HEK293 (cell line): ENCODE measurements around the gene SLC25A12.

ENCODE experiments used
- CTCF ChIA-PET: fragments of 350-600 bp; formaldehyde crosslinking; extraction: SDS; loops from one replicate; lab custom pipeline; 2021; ENCODE audit warnings: antibody characterized with exemption; lab: Yijun Ruan, JAX
- POLR2A ChIA-PET: fragments of 300-600 bp; formaldehyde crosslinking; extraction: SDS; loops from one replicate; lab custom pipeline; 2020; ENCODE audit warnings: antibody characterized with exemption, inconsistent platforms; lab: Yijun Ruan, JAX
- H3K27ac ChIP-seq: fragments of 200-500 bp; sonication (Bioruptor generic); 2 replicates; pipeline ENCODE4 v1.5.1; 2014; ENCODE audit warnings: low read depth, low read length, control low read depth, inconsistent platforms; ENCODE audit errors: extremely low read depth
- H3K36me3 ChIP-seq, 2 experiments: fragments of 200-500 bp in 1 of 2; sonication (Bioruptor generic) in 1 of 2; 1 replicate in 1 of 2; 2 replicates in 1 of 2; pipeline ENCODE4 v1.5.1; 2014 to 2017; ENCODE audit warnings: inconsistent platforms in 2 of 2, low read length in 2 of 2; ENCODE audit not compliant: control insufficient read depth in 2 of 2, insufficient read depth in 1 of 2
- H3K4me1 ChIP-seq: fragments of 200-500 bp; sonication (Bioruptor generic); 2 replicates; pipeline ENCODE4 v1.5.1; 2014; ENCODE audit warnings: mild to moderate bottlenecking, low read length, inconsistent platforms; ENCODE audit not compliant: control insufficient read depth, insufficient read depth
- H3K4me3 ChIP-seq: 2 replicates; pipeline ENCODE4 v1.5.1; 2011; ENCODE audit warnings: low read depth, mild to moderate bottlenecking, control low read depth, low read length, moderate library complexity
- H3K9me3 ChIP-seq: fragments of 200-500 bp; sonication (Bioruptor generic); 2 replicates; pipeline ENCODE4 v1.5.1; 2014; ENCODE audit warnings: low read depth, low read length, inconsistent platforms; ENCODE audit not compliant: control insufficient read depth, insufficient read depth
- INSM2 ChIP-seq: fragments of 450-650 bp; formaldehyde crosslinking; IDR thresholded peaks from 2 replicates; pipeline ENCODE4 v1.5.1; 2016; ENCODE audit warnings: missing biosample characterization, missing genetic modification characterization
- MZF1 ChIP-seq: fragments of 450-650 bp; formaldehyde crosslinking; IDR thresholded peaks from 2 replicates; pipeline ENCODE4 v1.5.1; 2017; ENCODE audit warnings: missing biosample characterization, missing genetic modification characterization, borderline replicate concordance
- PRDM6 ChIP-seq: fragments of 450-650 bp; formaldehyde crosslinking; IDR thresholded peaks from 2 replicates; pipeline ENCODE4 v1.5.1; 2017; ENCODE audit warnings: missing biosample characterization, missing genetic modification characterization
- SCRT1 ChIP-seq: fragments of 450-650 bp; formaldehyde crosslinking; IDR thresholded peaks from 2 replicates; pipeline ENCODE4 v1.5.1; 2016; ENCODE audit warnings: missing biosample characterization, missing genetic modification characterization, borderline replicate concordance
- ZFP69B ChIP-seq: fragments of 450-650 bp; formaldehyde crosslinking; IDR thresholded peaks from 2 replicates; pipeline ENCODE4 v1.5.1; 2016; ENCODE audit warnings: missing biosample characterization, missing genetic modification characterization
- ZNF112 ChIP-seq: fragments of 450-650 bp; formaldehyde crosslinking; IDR thresholded peaks from 2 replicates; pipeline ENCODE4 v1.5.0; 2017; ENCODE audit warnings: missing biosample characterization, missing genetic modification characterization
- ZNF133 ChIP-seq: fragments of 450-650 bp; formaldehyde crosslinking; IDR thresholded peaks from 2 replicates; pipeline ENCODE4 v1.5.1; 2016; ENCODE audit warnings: missing biosample characterization, missing genetic modification characterization
- ZNF16 ChIP-seq: fragments of 450-650 bp; formaldehyde crosslinking; IDR thresholded peaks from 2 replicates; pipeline ENCODE4 v1.5.1; 2016; ENCODE audit warnings: low read depth, missing biosample characterization, missing genetic modification characterization
- ZNF175 ChIP-seq: fragments of 450-650 bp; formaldehyde crosslinking; IDR thresholded peaks from 2 replicates; pipeline ENCODE4 v1.5.1; 2016; ENCODE audit warnings: missing biosample characterization, missing genetic modification characterization
- ZNF18 ChIP-seq: fragments of 450-650 bp; formaldehyde crosslinking; IDR thresholded peaks from 2 replicates; pipeline ENCODE4 v1.5.1; 2016; ENCODE audit warnings: missing biosample characterization, missing genetic modification characterization
- ZNF266 ChIP-seq: fragments of 450-650 bp; formaldehyde crosslinking; IDR thresholded peaks from 2 replicates; pipeline ENCODE4 v1.5.1; 2016; ENCODE audit warnings: missing biosample characterization, missing genetic modification characterization, low read depth
- ZNF324 ChIP-seq: fragments of 450-650 bp; formaldehyde crosslinking; IDR thresholded peaks from 2 replicates; pipeline ENCODE4 v1.5.1; 2016; ENCODE audit warnings: missing biosample characterization, missing genetic modification characterization
- ZNF426 ChIP-seq: fragments of 450-650 bp; formaldehyde crosslinking; IDR thresholded peaks from 2 replicates; pipeline ENCODE4 v1.5.1; 2017; ENCODE audit warnings: missing biosample characterization, missing genetic modification characterization, mild to moderate bottlenecking, inconsistent platforms, moderate library complexity
- ZNF513 ChIP-seq: fragments of 450-650 bp; IDR thresholded peaks from 2 replicates; pipeline ENCODE4 v1.5.1; 2018; ENCODE audit warnings: missing biosample characterization, missing genetic modification characterization
- ZNF585B ChIP-seq: fragments of 450-650 bp; formaldehyde crosslinking; IDR thresholded peaks from 2 replicates; pipeline ENCODE4 v1.5.1; 2016; ENCODE audit warnings: missing biosample characterization, missing genetic modification characterization
- ZNF623 ChIP-seq: fragments of 450-650 bp; formaldehyde crosslinking; IDR thresholded peaks from 2 replicates; pipeline ENCODE4 v1.5.1; 2016; ENCODE audit warnings: missing biosample characterization, missing genetic modification characterization
- ZNF626 ChIP-seq: fragments of 450-650 bp; sonication (Bioruptor Pico); formaldehyde crosslinking; IDR thresholded peaks from 2 replicates; pipeline ENCODE4 v1.5.1; 2018; ENCODE audit warnings: missing biosample characterization, missing genetic modification characterization, inconsistent platforms
- ZNF664 ChIP-seq: fragments of 450-650 bp; formaldehyde crosslinking; IDR thresholded peaks from 2 replicates; pipeline ENCODE4 v1.5.1; 2016; ENCODE audit warnings: missing biosample characterization, missing genetic modification characterization
- ZNF707 ChIP-seq: fragments of 450-650 bp; formaldehyde crosslinking; IDR thresholded peaks from 2 replicates; pipeline ENCODE4 v1.5.1; 2016; ENCODE audit warnings: missing biosample characterization, missing genetic modification characterization
- ZNF791 ChIP-seq: fragments of 450-650 bp; formaldehyde crosslinking; IDR thresholded peaks from 2 replicates; pipeline ENCODE4 v1.5.1; 2016; ENCODE audit warnings: missing biosample characterization, missing genetic modification characterization

SLC25A12 gene

GRCh38 chr2:171788316-171788993 lies 105.6 kb downstream of the SLC25A12 start:
- ChIA-PET CTCF (no interaction called here), POLR2A (no interaction called here)
- Histone ChIP-seq H3K36me3 (peaks cover 13 to 64% of the 10 kb centered on the region in 2 experiments), H3K4me3 (no peak overlapping the region), H3K4me1 (peaks cover 6% of the 10 kb centered on the region), H3K9me3 (no peaks in the 10 kb centered on the region), H3K27ac (no peak overlapping the region)
- TF ChIP-seq ZNF623 (tag by site-specific recombination) (no peak), INSM2 (tag by site-specific recombination) (no peak), ZFP69B (tag by site-specific recombination) (no peak), ZNF791 (tag by site-specific recombination) (no peak), ZNF112 (tag by site-specific recombination) (no peak), PRDM6 (tag by site-specific recombination) (no peak), MZF1 (no peak), ZNF18 (tag by site-specific recombination) (no peak), ZNF513 (tag by site-specific recombination) (no peak), ZNF585B (no peak), SCRT1 (tag by site-specific recombination) (no peak), ZNF16 (no peak), ZNF133 (tag by site-specific recombination) (no peak), ZNF324 (tag by site-specific recombination) (no peak), ZNF626 (tag by site-specific recombination) (no peak), ZNF266 (no peak), ZNF664 (no peak), ZNF707 (no peak), ZNF175 (no peak), ZNF426 (no peak)
